ENCODE data around the gene CREG2. TPM values are rescaled to one million over a fixed set of nuclear protein-coding genes. Genes with fewer than 3 reads are reported as not detected.

CREG2 gene
- total RNA-seq, 4 donors from 2014 or later = under 0.01 to 0.16 TPM; not detected in 2

- intact Hi-C loops (cut with DNase I; ENCODE audit: low total_unique reads) (no loop called here), in situ Hi-C loops (cut with MboI; ENCODE audit: low pct_ligation_motif_present in 1 of 4, low pct_unique_long_range_greater_than_20kb in 1 of 4, low sequenced_read_pairs in 3 of 4) (no loop called here)
- Histone ChIP-seq H3K9me3 (no peaks in the 10 kb centered on the region), H3K36me3 (no peaks in the 10 kb centered on the region), H3K27ac (no peak overlapping the region), H3K4me3 (no peak overlapping the region), H3K27me3 (peaks cover 3% of the 10 kb centered on the region), H3K4me1 (no peaks in the 10 kb centered on the region)
- WGBS, 2 donors (ENCODE audit: low coverage in 1 of 2) = 82 to 93% methylated on average over 2 of the region's 2 CpGs
- TF ChIP-seq POLR2AphosphoS5 (IDR thresholded peaks at IDR 0.05) (no peak), EP300 (IDR thresholded peaks at IDR 0.05; ENCODE audit: low read depth) (no peak), POLR2A (IDR thresholded peaks at IDR 0.05) (no peak)
- TF ChIP-seq, protein P1, sequence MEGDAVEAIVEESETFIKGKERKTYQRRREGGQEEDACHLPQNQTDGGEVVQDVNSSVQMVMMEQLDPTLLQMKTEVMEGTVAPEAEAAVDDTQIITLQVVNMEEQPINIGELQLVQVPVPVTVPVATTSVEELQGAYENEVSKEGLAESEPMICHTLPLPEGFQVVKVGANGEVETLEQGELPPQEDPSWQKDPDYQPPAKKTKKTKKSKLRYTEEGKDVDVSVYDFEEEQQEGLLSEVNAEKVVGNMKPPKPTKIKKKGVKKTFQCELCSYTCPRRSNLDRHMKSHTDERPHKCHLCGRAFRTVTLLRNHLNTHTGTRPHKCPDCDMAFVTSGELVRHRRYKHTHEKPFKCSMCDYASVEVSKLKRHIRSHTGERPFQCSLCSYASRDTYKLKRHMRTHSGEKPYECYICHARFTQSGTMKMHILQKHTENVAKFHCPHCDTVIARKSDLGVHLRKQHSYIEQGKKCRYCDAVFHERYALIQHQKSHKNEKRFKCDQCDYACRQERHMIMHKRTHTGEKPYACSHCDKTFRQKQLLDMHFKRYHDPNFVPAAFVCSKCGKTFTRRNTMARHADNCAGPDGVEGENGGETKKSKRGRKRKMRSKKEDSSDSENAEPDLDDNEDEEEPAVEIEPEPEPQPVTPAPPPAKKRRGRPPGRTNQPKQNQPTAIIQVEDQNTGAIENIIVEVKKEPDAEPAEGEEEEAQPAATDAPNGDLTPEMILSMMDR (IDR thresholded peaks at IDR 0.05) = no peak
- DNase-seq = no peak
These were observed 8.2 kb downstream of the CREG2 start for GRCh38 chr2:101379091-101379490.

DNA sequence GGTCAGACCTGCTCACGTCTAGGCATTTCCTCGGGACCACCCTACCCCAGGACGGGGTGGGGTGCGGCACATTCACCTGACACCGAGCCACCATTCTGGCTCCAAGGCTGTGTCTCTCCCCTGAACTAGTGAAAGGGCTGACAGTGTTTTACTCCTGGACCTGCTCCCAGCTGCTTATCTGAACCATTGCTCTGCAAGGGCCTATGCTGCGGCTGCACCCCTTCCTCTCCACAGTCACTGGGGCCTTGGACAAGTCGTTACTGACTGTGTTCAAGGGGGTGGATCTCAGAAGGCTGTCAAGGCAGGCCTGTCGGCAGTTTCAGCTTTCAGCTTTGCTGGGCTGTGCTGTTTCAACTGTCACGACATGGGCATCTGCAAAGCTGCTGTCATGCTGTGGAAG is 11.7 kb downstream of the CREG2 start:
- DNase-seq = no peak
- no peak for TF ChIP-seq POLR2AphosphoS5 (IDR thresholded peaks at IDR 0.05)
- no peak for TF ChIP-seq EP300 (IDR thresholded peaks at IDR 0.05; ENCODE audit: low read depth)
- TF ChIP-seq, protein P1 (IDR thresholded peaks at IDR 0.05) = no peak
- no peak for TF ChIP-seq POLR2A (IDR thresholded peaks at IDR 0.05)
- intact Hi-C loops (cut with DNase I; ENCODE audit: low total_unique reads) (no loop called here), in situ Hi-C loops (cut with MboI; ENCODE audit: low pct_ligation_motif_present in 1 of 4, low pct_unique_long_range_greater_than_20kb in 1 of 4, low sequenced_read_pairs in 3 of 4) (no loop called here)
- Histone ChIP-seq H3K27ac (no peak overlapping the region), H3K9me3 (no peaks in the 10 kb centered on the region), H3K4me1 (no peaks in the 10 kb centered on the region), H3K4me3 (no peak overlapping the region), H3K36me3 (no peaks in the 10 kb centered on the region), H3K27me3 (no peaks in the 10 kb centered on the region)
- 70 to 75% methylated on average over 2 to 9 of the region's 9 CpGs for WGBS, 2 donors (ENCODE audit: low coverage in 1 of 2)

DNA sequence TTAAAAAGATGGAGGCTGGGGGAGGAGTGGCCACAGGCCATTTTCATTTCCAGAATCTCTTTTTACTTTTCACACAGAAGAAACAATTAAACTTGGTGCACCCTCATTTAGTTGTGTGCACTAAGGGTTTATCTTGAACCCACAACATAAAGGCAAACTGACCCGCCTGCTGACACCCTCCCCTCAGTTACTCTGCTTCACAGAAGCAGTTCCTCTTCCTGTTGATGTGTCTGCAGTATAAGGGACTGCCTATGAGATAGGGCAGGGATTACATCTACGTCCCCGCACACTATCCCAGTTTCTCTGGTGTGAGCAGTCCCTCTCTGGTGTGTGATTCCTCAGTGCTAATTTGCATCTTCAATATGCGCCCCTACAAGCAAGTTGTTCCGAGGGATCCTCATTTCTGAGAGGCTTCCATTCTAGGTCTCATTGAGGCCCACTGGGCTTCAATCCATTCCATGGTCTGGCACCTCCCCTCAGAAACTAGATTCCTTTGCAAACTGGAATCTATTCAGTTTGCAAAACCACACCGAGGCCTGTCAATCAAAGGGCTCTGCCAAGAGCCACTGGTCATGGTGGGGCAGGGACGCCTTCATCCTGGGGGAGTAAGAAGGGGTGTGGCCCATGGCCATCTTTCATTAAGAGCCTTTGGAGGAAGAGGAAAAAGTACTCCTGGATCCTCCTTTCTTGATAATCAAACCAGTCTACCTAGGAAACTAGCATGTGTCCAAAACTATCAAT is 12.3 kb downstream of the CREG2 start:
- H3K27me3 ChIP-seq = no peaks in the 10 kb centered on the region
- TF ChIP-seq POLR2A (IDR thresholded peaks at IDR 0.05) (no peak), EP300 (IDR thresholded peaks at IDR 0.05; ENCODE audit: low read depth) (no peak), POLR2AphosphoS5 (IDR thresholded peaks at IDR 0.05) (no peak)
- TF ChIP-seq, protein P1 (IDR thresholded peaks at IDR 0.05) = no peak
- intact Hi-C loops (cut with DNase I; ENCODE audit: low total_unique reads) = no loop called here
- in situ Hi-C loops (cut with MboI; ENCODE audit: low pct_ligation_motif_present in 1 of 4, low pct_unique_long_range_greater_than_20kb in 1 of 4, low sequenced_read_pairs in 3 of 4) = no loop called here
- H3K4me1 ChIP-seq = no peaks in the 10 kb centered on the region
- WGBS, 2 donors (ENCODE audit: low coverage in 1 of 2) = 83 to 89% methylated on average over 2 to 7 of the region's 7 CpGs
- no peak overlapping the region for H3K27ac ChIP-seq
- H3K4me3 ChIP-seq = no peak overlapping the region
- no peaks in the 10 kb centered on the region for H3K9me3 ChIP-seq
- no peak for DNase-seq
- no peaks in the 10 kb centered on the region for H3K36me3 ChIP-seq

GRCh38 chr2:101372792-101373191 is 14.5 kb downstream of the CREG2 start:
- no peaks in the 10 kb centered on the region for H3K27me3 ChIP-seq
- WGBS, 2 donors (ENCODE audit: low coverage in 1 of 2) = 45 to 71% methylated on average over 1 of the region's 1 CpG
- TF ChIP-seq POLR2A (IDR thresholded peaks at IDR 0.05) (no peak), POLR2AphosphoS5 (IDR thresholded peaks at IDR 0.05) (no peak), EP300 (IDR thresholded peaks at IDR 0.05; ENCODE audit: low read depth) (no peak)
- TF ChIP-seq, protein P1 (IDR thresholded peaks at IDR 0.05) = no peak
- H3K4me3 ChIP-seq = no peak overlapping the region
- no peaks in the 10 kb centered on the region for H3K9me3 ChIP-seq
- H3K36me3 ChIP-seq = no peaks in the 10 kb centered on the region
- in situ Hi-C loops (cut with MboI; ENCODE audit: low pct_ligation_motif_present in 1 of 4, low pct_unique_long_range_greater_than_20kb in 1 of 4, low sequenced_read_pairs in 3 of 4) = no loop called here
- H3K27ac ChIP-seq = no peak overlapping the region
- intact Hi-C loops (cut with DNase I; ENCODE audit: low total_unique reads) = no loop called here
- no peaks in the 10 kb centered on the region for H3K4me1 ChIP-seq
- no peak for DNase-seq

Measured in transverse colon (tissue), 4 donors.